Stimulated activated naive CD4-positive, alpha-beta T cell treated with Interleukin-2 at 50 U/mL for 16 hours (primary cell): Measurements from ENCODE around the gene TESK2.
"Not testable (repeated sequence)": the region's sequence is repeated elsewhere in the genome, so short reads cannot be mapped to it uniquely, and the experiment has no call there.

Experiments
- DNase-seq: peaks from one replicate; lab custom pipeline; 2025; lab: John Stamatoyannopoulos, UW

The TESK2 gene

GRCh38 chr1:45375104-45376090 is 115.6 kb downstream of the TESK2 start:
- DNase-seq: no peak

DNA sequence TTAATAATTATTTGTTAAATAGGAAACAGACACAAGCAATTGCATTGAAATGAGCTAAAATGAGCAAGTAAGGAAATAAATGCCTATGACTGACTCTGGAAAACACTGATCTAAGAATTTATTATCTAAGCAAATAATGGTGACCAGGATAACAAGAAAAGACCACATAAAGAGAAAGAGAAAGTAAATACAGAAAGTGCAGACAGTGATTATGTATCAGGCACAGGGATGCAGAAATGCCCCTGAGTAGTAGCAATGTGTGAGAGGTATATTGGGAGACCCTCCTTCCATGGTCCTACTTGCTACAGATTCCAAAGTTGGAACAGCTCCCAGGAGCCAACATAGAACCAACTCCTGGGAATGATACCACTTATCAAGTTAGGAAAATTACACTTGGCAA is 117.4 kb downstream of the TESK2 start:
- no peak for DNase-seq

DNA sequence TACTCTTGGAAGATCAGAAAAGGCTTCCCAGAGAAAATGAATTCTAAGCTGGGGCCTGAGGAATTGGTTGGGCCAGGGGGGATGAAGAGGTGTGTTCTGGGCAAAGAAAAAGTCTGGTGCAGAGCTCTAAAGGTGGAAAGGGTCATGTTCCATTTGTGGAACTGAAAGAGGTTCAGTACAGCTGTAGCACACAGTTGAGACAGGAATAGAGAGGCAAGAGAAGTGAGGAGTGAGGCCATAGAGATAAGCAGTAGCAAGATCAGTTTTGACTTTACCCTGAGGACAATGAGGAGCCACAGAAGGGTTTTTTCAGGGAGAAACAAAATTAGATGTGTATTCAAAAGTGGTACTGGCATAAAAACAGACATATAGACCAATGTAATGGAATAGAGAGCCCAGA is 120.4 kb downstream of the TESK2 start:
- DNase-seq: no peak

GRCh38 chr1:45365051-45365450 is 125.9 kb downstream of the TESK2 start:
- no peak for DNase-seq

DNA sequence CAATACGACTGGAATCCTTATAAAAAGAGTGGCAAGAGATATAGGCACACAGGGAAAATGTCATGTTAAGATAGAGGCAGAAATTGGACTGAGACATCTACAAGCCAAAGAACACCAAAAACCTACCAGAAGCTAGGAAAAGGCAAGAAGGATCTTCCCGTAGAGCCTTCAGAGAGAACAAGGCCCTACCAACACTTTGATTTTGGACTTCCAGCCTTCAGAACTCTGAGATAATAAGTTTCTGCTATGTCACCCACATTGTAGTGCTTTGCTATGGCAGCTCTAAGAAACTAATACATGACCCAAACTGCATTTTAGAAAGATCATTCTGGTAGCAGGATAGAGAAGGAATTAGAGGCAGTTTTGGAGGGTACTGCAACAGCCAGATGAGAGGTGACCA is 126.7 kb downstream of the TESK2 start:
- DNase-seq: no peak

- not testable (repeated sequence) for DNase-seq
Measured at GRCh38 chr1:45360981-45361380, 130.0 kb downstream of the TESK2 start.

GRCh38 chr1:45359882-45360513 is 131.0 kb downstream of the TESK2 start:
- DNase-seq: peak; percentile 14

GRCh38 chr1:45356186-45356585 is 134.8 kb downstream of the TESK2 start:
- DNase-seq: no peak

- DNase-seq: no peak
Measured at GRCh38 chr1:45355683-45356082, 135.3 kb downstream of the TESK2 start.

GRCh38 chr1:45354838-45355237 is 136.1 kb downstream of the TESK2 start:
- DNase-seq: no peak

GRCh38 chr1:45353685-45354084 is 137.3 kb downstream of the TESK2 start:
- DNase-seq: no peak

- no peak for DNase-seq
Measured at GRCh38 chr1:45351508-45351907, 139.5 kb downstream of the TESK2 start.

DNA sequence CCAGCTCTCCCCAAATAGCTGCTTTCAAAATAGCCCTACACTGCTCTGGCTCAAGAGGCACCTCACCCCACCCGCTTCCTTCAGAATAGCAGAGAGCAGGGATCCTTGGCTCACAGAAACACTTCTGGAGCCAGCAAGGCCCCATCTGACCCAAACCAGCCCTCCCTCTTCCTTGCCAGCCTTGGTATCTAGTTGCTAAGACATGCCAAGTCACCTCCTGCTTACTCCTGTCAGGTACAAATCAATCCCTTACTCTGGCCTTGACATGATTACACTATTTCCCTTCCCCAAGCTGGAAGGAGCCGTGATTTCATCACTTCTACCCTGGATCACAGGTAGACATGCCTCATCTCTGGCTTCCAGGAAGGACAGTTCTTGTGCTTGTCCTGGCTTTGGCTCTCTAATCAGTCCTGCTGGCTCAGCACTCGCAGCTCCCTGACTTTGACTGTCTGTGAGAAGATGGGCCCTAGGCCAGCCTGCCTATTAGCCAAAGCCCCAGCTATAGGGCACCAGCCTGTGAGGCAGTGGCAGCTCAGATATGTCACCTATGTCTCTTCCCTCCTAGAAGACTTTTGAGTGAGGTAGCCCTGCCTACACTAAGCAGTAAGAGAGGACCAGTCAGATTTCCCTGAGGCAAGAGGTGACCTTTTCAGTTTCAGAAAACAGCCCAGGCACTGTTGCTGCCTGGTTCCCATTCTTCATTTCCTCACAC is 141.8 kb downstream of the TESK2 start:
- DNase-seq: no peak

DNA sequence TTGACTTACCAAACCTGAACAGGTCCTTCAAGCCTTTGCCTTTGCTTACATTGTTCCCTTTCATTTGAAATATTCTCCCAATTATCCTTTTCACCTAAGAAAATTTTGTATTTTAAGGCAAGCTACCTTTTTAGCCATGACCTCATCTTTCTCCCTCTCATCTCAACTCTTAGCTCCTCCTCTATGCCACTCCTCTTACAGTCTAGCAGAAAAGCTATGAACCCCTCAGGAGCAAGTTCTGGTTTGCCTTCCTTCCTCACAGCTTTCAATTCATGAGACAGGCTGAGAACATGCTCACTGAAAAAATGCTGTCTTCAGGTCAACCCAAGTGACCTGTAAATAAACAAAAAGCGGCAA is 142.4 kb downstream of the TESK2 start:
- no peak for DNase-seq

DNA sequence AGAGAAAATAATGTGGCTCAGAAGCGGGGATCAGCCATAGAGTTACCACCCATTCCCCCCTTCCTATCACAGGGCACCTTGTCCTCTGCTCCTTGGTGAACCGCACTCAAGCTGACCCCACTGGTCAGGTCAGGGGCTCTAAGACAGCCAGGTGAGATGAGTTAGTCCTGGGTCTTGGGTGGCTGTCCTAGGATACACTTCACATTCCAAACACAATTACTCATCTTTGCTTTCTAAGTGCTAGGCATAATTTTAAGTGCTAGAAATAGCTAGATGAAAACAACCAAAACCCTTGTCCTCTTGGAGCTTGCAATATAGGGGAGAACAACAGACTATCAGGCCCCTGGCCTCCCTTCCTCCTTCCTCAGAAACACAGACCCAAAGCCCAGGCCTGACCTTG is 142.9 kb downstream of the TESK2 start:
- DNase-seq: no peak

GRCh38 chr1:45346473-45346872 is 144.5 kb downstream of the TESK2 start:
- no peak for DNase-seq

DNA sequence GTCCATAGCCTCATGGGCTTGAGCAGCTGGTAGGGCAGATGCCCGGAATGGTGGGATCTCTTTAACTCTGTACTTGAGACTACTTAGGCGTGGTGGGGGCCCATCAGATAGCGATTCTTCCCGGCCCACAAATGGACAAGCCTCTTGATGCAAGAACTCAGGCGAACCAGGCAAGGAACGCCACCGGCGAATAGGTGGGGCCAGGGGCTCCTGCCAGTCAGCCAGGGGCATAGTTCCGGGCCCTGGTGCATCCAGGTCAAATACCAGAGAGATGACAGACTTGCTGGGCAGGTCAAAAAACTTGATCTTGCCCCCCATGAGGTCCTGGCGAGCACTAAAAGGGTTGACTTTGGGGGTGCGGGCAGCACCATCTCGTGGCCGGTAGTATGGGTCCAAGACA is 145.9 kb downstream of the TESK2 start:
- no peak for DNase-seq

DNA sequence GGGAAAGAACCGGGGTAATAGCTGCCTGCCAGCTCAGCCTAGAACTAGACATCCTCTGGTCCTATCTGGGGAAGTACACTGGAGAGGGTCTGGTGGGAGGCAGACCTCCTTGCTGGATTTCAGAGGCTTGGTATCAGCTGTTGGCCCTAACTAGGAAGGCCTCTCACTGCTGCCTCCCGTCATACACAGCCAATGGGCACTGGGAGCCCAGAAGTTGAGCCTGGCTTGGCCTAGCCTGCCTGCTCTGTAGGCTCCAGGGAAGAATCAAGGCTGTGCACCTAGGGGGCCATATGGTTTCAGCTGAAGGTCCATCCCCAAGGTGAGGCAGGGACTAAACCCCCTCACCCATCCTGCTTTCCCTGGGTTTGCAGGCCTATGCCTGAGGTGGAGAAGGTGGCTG is 146.5 kb downstream of the TESK2 start:
- no peak for DNase-seq

DNA sequence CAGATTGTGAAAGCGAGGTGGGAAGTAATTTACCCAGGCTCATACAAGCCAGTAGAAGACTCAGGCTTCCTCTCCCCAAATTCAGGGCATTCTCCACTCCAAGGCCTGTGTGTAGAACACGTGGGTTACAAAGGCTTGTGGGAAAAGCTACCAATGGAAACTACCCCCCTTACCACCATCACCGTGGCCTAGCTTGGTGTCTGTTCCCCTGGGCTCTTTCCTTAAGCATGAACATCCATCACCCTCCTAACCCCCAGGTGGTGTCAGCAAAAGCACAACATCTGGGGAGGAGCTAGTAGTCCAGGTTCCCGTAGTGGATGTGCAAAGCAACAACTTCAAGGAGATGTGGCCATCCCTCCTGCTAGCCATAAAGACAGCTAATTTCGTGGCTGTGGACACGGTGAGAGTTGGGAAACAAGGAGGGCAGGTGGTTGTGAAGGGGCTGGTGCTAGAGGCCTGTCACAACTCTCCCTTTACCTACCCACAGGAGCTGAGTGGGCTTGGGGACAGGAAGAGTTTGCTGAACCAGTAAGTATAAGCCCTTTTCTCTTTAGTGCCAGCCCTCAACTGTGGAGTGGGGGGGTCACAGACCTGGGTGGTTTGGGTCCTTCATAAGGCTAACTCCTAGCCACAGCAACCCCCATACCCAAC is 150.0 kb downstream of the TESK2 start:
- DNase-seq: no peak

DNA sequence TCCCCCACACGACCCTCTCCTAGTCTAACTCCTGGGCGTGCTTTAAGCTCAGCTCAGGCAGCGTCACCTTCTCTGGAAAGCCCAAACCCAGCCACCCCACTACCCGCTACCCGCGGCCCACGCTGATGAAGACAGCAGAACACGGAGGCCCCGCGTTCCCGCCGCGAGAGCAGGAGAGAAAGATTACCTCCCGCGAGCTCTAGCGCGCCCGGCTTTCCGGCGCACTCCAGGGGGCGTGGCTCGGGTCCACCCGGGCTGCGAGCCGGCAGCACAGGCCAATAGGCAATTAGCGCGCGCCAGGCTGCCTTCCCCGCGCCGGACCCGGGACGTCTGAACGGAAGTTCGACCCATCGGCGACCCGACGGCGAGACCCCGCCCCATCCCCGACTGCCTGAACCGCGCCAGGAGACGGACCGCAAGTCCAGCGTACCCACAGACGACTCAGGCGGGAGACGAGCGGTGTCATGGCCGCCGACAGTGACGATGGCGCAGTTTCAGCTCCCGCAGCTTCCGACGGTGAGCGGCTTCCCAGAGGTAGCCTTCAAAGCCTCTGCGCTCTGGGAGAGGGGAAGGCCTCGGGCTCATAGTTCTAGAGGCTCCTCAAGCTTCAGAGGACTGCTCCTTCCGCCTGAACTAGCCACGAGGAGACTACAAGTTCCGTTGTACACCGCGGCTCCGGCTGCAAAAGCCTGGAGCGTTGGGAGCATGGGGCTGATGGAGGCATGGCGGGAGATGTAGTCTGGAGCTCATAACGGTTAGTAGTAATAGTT is 151.0 kb downstream of the TESK2 start, which contains the start of the genes MUTYH and TOE1:
Gene MUTYH, minus strand, starts transcription at position 652 of the 770 bp plus-strand sequence. CDS start 5,935 bp downstream, outside the sequence.
Gene TOE1, plus strand, starts transcription at position 382 of the 770 bp plus-strand sequence. Its CDS starts 83 bp downstream, at position 465.
- peak; percentile 93 for DNase-seq

- no peak for DNase-seq
Measured at GRCh38 chr1:45337630-45338325, 153.2 kb downstream of the TESK2 start.
